ENCODE measurements around the gene DHRS3.

Gene DHRS3

DNA sequence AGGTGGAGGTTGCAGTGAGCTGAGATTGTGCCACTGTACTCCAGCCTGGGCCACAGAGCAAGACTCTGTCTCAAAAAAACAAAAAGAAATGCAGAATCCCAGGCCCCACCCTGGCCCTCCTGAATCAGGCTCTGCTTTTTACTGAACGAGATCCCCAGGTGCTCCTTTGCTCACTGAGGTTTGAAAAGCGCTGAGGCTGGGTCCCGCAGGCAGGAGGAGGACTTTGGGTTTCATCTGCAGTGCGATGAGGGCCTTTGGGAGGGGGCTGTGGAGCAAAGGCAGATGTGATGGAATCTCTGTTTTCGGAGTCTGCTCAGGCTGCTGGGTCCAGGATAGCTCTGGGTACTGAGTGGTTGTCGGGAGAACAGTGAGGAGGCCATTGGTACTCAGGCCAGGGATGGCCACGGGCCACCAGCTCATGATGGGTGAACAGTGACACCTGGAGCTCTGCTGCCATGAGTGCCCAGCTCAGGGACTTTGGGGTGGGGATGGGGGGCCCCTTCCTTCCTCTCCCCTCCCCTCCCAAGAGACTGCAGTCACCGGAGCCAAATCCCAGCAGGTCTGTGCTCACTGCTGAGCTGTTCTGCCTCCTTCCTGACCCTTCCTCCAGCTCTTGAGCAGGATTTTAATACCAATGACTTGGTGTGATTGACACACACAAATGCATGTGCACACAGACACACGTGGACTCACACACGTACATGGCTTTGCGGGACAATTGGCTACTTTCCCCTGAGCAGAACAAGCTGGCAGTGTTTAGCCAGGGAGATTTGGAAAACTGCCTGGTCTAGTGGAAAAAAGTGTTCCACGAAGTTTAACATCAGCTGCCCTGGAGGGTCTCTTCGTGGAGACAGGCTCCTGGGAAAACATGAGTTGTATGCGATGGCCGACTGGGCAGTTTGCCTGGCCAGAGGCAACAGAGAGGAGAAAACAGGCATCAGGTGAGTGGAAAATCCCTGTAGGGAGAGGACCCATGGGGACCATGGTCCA lies 3.6 kb upstream of the DHRS3 start:
- Histone ChIP-seq H2AFZ (no peak overlapping the region), H3K4me3 (ENCODE audit: low read depth, low read length) (no peak overlapping the region), H3K79me2 (no peaks in the 10 kb centered on the region), H3K27ac (no peak overlapping the region), H3K36me3 (ENCODE audit: control insufficient read depth, insufficient read depth, low read length) (no peaks in the 10 kb centered on the region), H3K9ac (no peak overlapping the region), H3K9me3 (ENCODE audit: control insufficient read depth, low read length) (no peaks in the 10 kb centered on the region), H3K4me2 (ENCODE audit: low read length) (no peak overlapping the region), H3K4me1 (no peaks in the 10 kb centered on the region), H3K27me3 (ENCODE audit: control insufficient read depth, insufficient read depth, low read length) (no peaks in the 10 kb centered on the region)
- TF ChIP-seq, protein P1, sequence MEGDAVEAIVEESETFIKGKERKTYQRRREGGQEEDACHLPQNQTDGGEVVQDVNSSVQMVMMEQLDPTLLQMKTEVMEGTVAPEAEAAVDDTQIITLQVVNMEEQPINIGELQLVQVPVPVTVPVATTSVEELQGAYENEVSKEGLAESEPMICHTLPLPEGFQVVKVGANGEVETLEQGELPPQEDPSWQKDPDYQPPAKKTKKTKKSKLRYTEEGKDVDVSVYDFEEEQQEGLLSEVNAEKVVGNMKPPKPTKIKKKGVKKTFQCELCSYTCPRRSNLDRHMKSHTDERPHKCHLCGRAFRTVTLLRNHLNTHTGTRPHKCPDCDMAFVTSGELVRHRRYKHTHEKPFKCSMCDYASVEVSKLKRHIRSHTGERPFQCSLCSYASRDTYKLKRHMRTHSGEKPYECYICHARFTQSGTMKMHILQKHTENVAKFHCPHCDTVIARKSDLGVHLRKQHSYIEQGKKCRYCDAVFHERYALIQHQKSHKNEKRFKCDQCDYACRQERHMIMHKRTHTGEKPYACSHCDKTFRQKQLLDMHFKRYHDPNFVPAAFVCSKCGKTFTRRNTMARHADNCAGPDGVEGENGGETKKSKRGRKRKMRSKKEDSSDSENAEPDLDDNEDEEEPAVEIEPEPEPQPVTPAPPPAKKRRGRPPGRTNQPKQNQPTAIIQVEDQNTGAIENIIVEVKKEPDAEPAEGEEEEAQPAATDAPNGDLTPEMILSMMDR (IDR thresholded peaks at IDR 0.05): no peak

DNA sequence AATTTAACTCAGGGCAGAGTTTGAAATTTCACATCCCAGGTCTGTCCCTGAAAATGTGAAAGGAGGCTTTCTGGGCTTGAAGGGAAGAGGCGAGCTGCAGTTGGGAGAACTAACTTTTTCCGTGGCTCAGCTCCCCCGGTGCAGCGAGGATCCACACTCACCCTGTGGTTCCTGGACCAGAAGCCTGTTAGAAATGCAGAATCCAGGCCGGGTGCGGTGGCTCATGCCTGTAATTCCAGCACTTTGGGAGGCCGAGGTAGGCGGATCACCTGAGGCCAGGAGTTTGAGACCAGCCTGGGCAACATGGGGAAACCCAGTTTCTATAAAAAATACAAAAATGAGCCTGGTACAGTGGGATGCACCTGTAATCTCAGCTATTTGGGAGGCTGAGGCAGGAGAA lies 2.9 kb upstream of the DHRS3 start:
- Histone ChIP-seq H3K27ac (no peak overlapping the region), H3K79me2 (no peaks in the 10 kb centered on the region), H3K4me3 (ENCODE audit: low read depth, low read length) (no peak overlapping the region), H3K9ac (no peak overlapping the region), H3K9me3 (ENCODE audit: control insufficient read depth, low read length) (no peaks in the 10 kb centered on the region), H3K36me3 (ENCODE audit: control insufficient read depth, insufficient read depth, low read length) (no peaks in the 10 kb centered on the region), H3K27me3 (ENCODE audit: control insufficient read depth, insufficient read depth, low read length) (no peaks in the 10 kb centered on the region), H3K4me1 (no peaks in the 10 kb centered on the region), H3K4me2 (ENCODE audit: low read length) (no peak overlapping the region), H2AFZ (no peak overlapping the region)
- TF ChIP-seq, protein P1 (IDR thresholded peaks at IDR 0.05): no peak

DNA sequence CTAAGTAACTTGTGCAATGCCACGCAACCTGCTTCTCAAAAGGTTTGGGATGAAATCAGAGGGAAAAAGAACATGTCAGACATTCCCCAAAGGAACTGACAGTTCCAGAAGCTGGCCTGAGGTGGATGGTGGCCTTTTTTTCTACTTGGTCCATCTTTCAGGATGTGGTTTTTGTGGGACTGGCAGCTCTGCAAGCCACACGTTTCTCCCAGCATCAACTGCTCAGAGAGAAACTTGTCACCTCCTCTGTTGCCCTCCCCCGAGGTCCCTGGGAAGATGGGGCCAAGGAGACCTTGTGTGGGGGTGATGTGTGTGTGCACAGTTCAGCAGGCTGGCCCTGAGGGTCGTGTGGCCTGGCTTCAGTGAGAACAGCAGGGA lies 2.5 kb upstream of the DHRS3 start:
- Histone ChIP-seq H3K4me1 (no peaks in the 10 kb centered on the region), H3K9me3 (ENCODE audit: control insufficient read depth, low read length) (no peaks in the 10 kb centered on the region), H3K36me3 (ENCODE audit: control insufficient read depth, insufficient read depth, low read length) (no peaks in the 10 kb centered on the region), H3K27me3 (ENCODE audit: control insufficient read depth, insufficient read depth, low read length) (no peaks in the 10 kb centered on the region), H3K4me3 (ENCODE audit: low read depth, low read length) (no peak overlapping the region), H3K4me2 (ENCODE audit: low read length) (no peak overlapping the region), H3K79me2 (no peaks in the 10 kb centered on the region), H3K27ac (no peak overlapping the region), H3K9ac (no peak overlapping the region), H2AFZ (no peak overlapping the region)
- TF ChIP-seq, protein P1 (IDR thresholded peaks at IDR 0.05): no peak

DNA sequence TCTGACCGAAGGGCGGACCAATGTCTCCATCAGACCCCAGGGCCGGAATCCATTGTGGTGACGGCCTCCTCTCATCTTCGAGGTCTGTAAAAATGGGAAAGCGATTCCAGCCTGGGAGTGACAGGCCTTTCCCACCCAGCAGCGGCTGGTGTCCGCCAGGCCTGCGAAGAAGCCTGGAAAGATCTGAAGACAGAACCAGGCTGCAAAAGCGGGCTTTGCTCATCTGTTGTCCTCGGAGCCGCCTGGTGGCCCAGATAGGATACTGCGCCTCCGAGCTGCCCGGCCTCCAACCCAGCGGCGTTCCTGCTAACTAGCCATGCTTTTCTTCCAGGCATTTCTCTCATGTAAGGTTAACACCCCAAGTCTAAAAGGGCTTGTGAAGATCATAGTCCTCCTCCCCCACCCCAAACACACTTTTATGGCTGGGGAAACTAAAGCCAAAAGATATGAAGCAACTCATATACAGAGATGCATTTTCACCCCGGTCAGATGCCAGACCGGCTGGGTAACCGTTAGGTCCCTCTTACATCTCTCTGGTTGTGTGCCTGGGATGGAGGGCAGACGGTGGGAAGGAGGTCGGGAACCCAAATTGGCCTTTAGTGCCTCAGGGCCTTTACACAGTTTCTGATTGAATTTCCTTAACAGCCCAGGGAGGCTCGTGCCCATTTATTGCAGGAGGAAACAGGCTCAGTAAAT lies 1.9 kb upstream of the DHRS3 start:
- Histone ChIP-seq H2AFZ (no peak overlapping the region), H3K4me3 (ENCODE audit: low read depth, low read length) (peak overlapping the region; percentile 88), H3K9me3 (ENCODE audit: control insufficient read depth, low read length) (no peaks in the 10 kb centered on the region), H3K79me2 (no peaks in the 10 kb centered on the region), H3K36me3 (ENCODE audit: control insufficient read depth, insufficient read depth, low read length) (no peaks in the 10 kb centered on the region), H3K9ac (no peak overlapping the region), H3K4me2 (ENCODE audit: low read length) (peak overlapping the region; percentile 94), H3K27ac (peak overlapping the region; percentile 15), H3K4me1 (no peaks in the 10 kb centered on the region), H3K27me3 (ENCODE audit: control insufficient read depth, insufficient read depth, low read length) (no peaks in the 10 kb centered on the region)
- TF ChIP-seq, protein P1 (IDR thresholded peaks at IDR 0.05): peak; percentile 83
